Smooth muscle cell of the umbilical artery (primary cell): ENCODE data around the gene PSMD9. TPM values are rescaled to one million over a fixed set of nuclear protein-coding genes. Genes with fewer than 3 reads are reported as not detected.

Source experiments
- total RNA-seq: library from RNA; depleted of rRNA; stranded (reverse); fragments of >200 nt; gene quantifications from 2 replicates; pipeline ENCODE4 v1.2.3, GENCODE V29; 2014

The PSMD9 gene, protein sequence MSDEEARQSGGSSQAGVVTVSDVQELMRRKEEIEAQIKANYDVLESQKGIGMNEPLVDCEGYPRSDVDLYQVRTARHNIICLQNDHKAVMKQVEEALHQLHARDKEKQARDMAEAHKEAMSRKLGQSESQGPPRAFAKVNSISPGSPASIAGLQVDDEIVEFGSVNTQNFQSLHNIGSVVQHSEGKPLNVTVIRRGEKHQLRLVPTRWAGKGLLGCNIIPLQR
- total RNA-seq: 41.6 and 106 TPM in 2 replicates

DNA sequence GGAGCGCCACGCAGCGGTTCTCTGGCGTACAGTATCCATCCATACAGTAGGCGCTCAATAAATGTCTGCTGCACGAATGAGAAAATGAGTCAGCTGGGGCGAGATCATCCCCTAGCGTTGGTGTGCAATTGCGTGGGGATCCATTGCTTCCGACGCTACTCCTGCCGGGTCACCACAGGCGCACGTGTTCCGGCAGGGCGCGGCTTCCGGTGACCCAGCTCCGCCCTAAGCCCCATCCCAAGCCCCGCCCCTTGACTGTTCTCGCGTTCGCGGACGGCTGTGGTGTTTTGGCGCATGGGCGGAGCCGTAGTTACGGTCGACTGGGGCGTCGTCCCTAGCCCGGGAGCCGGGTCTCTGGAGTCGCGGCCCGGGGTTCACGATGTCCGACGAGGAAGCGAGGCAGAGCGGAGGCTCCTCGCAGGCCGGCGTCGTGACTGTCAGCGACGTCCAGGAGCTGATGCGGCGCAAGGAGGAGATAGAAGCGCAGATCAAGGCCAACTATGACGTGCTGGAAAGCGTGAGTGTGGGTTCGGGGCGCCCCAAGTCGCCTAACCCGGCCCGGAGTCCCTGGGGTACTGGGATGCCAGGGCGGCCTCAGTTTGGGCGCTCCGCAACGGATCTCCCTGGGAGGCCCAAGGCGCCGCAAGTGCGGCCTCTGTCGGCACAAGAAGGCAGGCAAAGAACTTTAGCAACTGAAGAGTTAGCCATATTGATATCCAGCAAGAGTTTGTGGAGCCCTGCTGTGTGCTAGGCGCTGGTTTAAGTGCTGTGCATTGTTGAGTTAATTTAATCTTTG lies at the start of gene PSMD9:
TSS of gene PSMD9 (plus strand) at position 313 of the 796 bp plus-strand sequence. CDS start at position 380, 67 bp downstream.

DNA sequence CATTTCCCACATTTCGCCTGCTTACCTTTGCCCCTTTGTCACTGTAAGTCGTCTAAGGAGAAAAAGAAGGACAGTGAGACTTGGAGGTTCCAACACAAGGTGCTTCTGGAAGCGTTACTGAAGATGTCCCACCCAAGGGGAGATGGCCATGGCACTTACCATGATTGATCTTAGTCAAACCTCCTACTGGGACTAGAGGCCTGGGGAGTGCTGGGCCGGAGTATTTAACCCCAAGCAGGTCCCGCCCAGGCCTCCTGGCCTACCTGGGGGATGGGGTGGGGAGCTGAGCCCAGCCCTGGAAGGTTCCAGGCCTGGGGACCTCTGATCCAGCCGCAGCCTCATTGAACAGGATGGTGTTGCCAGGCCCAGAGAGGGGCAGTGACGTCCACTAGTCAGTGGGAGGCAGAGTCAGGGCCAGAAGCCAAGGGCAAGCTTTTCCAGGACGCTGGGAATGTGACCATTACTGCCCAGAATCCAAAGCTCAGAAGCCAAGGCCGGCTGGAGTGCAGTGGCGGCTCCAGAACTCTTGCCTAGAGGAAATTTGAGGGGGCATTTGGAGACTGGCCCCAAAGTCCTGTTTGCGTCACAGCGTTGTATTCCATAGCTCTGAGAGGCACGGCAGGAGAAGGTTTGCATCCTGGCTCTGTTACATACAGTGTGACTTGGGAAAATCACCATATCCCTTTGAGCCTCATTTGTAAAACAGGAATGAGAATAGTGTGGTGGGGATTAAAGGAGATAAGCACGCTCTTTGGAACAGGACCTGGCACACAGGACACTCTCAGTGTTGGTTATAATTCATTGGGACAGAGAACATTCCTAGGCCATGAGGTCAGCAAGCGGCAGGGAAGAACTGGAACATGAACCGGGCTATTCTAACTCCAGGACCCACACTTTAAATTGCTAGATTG lies 29.7 kb upstream of the PSMD9 start, which contains the start of gene HPD:
TSS of gene HPD (minus strand) at position 198 of the 911 bp plus-strand sequence. CDS start at position 162, 36 bp downstream.

DNA sequence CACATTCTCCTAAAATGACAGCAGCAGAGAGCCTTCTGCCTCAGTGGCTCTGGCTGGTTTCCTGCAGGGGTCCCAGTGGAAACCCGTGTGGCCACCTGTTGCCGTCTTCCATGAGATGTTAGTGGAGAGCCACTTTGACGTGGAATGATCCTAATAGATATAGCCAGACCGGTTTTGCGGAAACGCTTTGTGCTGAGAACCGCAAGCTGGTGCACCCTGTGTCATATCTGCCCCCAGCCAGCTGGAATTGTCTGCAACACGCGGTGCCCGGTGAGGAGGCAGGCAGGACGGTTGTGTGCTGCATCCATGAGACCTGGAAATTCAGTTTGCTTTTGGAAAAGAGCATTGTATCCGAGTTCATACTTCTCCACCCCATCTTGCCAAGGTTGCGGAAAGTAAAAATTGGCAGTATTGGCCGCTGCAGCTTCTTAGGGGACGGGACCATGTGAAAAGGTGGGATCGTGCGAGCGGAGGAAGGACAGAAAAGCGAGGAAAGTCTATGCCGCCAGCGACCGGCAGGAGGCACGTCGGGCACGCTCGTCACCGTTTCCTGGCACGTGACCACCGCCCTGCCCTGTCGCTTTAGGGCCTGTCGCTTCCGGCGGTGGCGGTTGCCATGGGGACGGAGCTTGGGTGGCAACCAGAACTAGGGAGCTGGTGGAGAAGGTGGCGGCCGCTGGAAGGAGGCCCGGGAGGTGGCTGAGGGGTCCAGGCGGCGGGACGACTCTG lies 29.5 kb downstream of the PSMD9 start, which contains the start of gene CFAP251:
TSS of gene CFAP251 (plus strand) at position 643 of the 729 bp plus-strand sequence. CDS start 2,714 bp downstream, outside the sequence.

Other genes with a start within 250 kb of the PSMD9 start
- gene MORN3, start 219.1 kb upstream of the PSMD9 start, total RNA-seq: 0.18 and 0.30 TPM in 2 replicates
- gene TMEM120B, start 176.0 kb upstream of the PSMD9 start, total RNA-seq: 15.4 and 22.7 TPM in 2 replicates
- 11.0 and 13.5 TPM in 2 replicates for gene RHOF, start 95.1 kb upstream of the PSMD9 start, total RNA-seq
- 3.3 and 6.0 TPM in 2 replicates for gene SETD1B, start 84.8 kb upstream of the PSMD9 start, total RNA-seq
- gene HPD, start 29.9 kb upstream of the PSMD9 start, total RNA-seq: not detected in 2 replicates
- 6.1 and 6.5 TPM in 2 replicates for gene CFAP251, start 29.8 kb downstream of the PSMD9 start, total RNA-seq
- 5.0 and 9.8 TPM in 2 replicates for gene BCL7A, start 133.1 kb downstream of the PSMD9 start, total RNA-seq
- 36.2 and 55.7 TPM in 2 replicates for gene MLXIP, start 190.0 kb downstream of the PSMD9 start, total RNA-seq